GM10248 (cell line): ENCODE data around the gene SLC8B1.

Experiments
- CTCF ChIA-PET: fragments of 300-600 bp; sonication (Branson Sonifier 250); formaldehyde crosslinking; extraction: SDS; loops from one replicate; lab custom pipeline; 2021; ENCODE audit warnings: antibody characterized with exemption; lab: Yijun Ruan, JAX
- POLR2A ChIA-PET: fragments of 350-650 bp; sonication (Branson Sonifier 250); formaldehyde crosslinking; extraction: SDS; loops from one replicate; lab custom pipeline; 2020; ENCODE audit warnings: antibody characterized with exemption; lab: Yijun Ruan, JAX
- DNase-seq: peaks from one replicate; pipeline ENCODE4 v3.0.0; 2012; ENCODE audit errors: extremely low spot score
- CTCF ChIP-seq: IDR thresholded peaks from 2 replicates; pipeline ENCODE4 v1.5.1; 2012; ENCODE audit warnings: mild to moderate bottlenecking, low read depth; ENCODE audit errors: extremely low read depth, missing control alignments, control extremely low read depth

The SLC8B1 gene

GRCh38 chr12:113310489-113310888, 24.4 kb downstream of the SLC8B1 start:
- CTCF ChIA-PET = interaction anchor here (0.8 to 1.0 kb wide), 2 partner anchors 10 to 19 kb away, joined by 3 read pairs; no protein-coding TSS in a partner anchor
- DNase-seq = no peak
- POLR2A ChIA-PET = no interaction called here
- TF ChIP-seq CTCF = no peak

- ChIA-PET POLR2A (no interaction called here), CTCF (interaction anchor here (1.2 kb wide), 1 partner anchor 12 kb away, joined by 3 read pairs; no protein-coding TSS in a partner anchor)
- no peak for DNase-seq
- no peak for TF ChIP-seq CTCF
These were observed 28.5 kb downstream of the SLC8B1 start for GRCh38 chr12:113306382-113306781.

- TF ChIP-seq CTCF = no peak
These were observed 29.5 kb downstream of the SLC8B1 start for GRCh38 chr12:113305281-113305856.

GRCh38 chr12:113302886-113303640, 31.8 kb downstream of the SLC8B1 start:
- TF ChIP-seq CTCF = no peak
- CTCF ChIA-PET = interaction anchor here (1.8 kb wide), 1 partner anchor 49 kb away, joined by 5 read pairs; no protein-coding TSS in a partner anchor
- POLR2A ChIA-PET = no interaction called here
- no peak for DNase-seq

More at GRCh38 chr12:113305281-113305856, 29.5 kb downstream of the SLC8B1 start:
- DNase-seq = no peak
- CTCF ChIA-PET = interaction anchor here (1.2 kb wide), 1 partner anchor 11 kb away, joined by 3 read pairs; no protein-coding TSS in a partner anchor
- POLR2A ChIA-PET = no interaction called here

GRCh38 chr12:113302466-113302865, 32.4 kb downstream of the SLC8B1 start:
- CTCF ChIA-PET = interaction anchor here (1.3 to 1.8 kb wide), 2 partner anchors 48 to 123 kb away, joined by 5 to 7 read pairs; no protein-coding TSS in a partner anchor
- TF ChIP-seq CTCF = no peak
- POLR2A ChIA-PET = no interaction called here
- DNase-seq = no peak

- ChIA-PET POLR2A (interaction anchor here (0.5 kb wide), 1 partner anchor 1541 kb away, joined by 3 read pairs; no protein-coding TSS in a partner anchor), CTCF (interaction anchor here (1.3 kb wide), 1 partner anchor 123 kb away, joined by 7 read pairs; no protein-coding TSS in a partner anchor)
- no peak for DNase-seq
- no peak for TF ChIP-seq CTCF
These were observed 33.1 kb downstream of the SLC8B1 start for GRCh38 chr12:113301811-113302210.
